B cell (primary cell): ENCODE measurements around the gene KCNH1. TPM values are rescaled to one million over a fixed set of nuclear protein-coding genes. Genes with fewer than 3 reads are reported as not detected.

ENCODE experiments used
- ATAC-seq: fragments of 200-7000 bp; cut with Tn5 transposase; one replicate; pipeline ENCODE4 v1.10.0; 2021; ENCODE audit warnings: low read depth, mild to moderate bottlenecking, moderate number of reproducible peaks, moderate library complexity
- CTCF ChIA-PET: fragments of 350-600 bp; sonication (Branson Sonifier 250); formaldehyde crosslinking; loops from one replicate; lab custom pipeline; 2021; ENCODE audit warnings: antibody characterized with exemption, inconsistent platforms; lab: Charles Lee
- POLR2A ChIA-PET: fragments of 350-600 bp; sonication (Branson Sonifier 250); formaldehyde crosslinking; loops from one replicate; lab custom pipeline; 2021; ENCODE audit warnings: antibody characterized with exemption; lab: Charles Lee
- DNase-seq: peaks from one replicate; pipeline ENCODE4 v3.0.0; 2013
- H2AFZ ChIP-seq: 2 replicates; pipeline ENCODE4 v1.6.1; 2012; ENCODE audit warnings: mild to moderate bottlenecking, low read depth, low read length; ENCODE audit not compliant: insufficient read depth, poor library complexity, severe bottlenecking
- H3K27ac ChIP-seq, 2 donors: 1 replicate in 1 of 2; 2 replicates in 1 of 2; pipeline ENCODE4 v1.5.1; 2012 to 2013; ENCODE audit warnings: low read length in 2 of 2, mild to moderate bottlenecking in 2 of 2, moderate library complexity in 1 of 2
- H3K27me3 ChIP-seq, 4 experiments: fragments of 200-600 bp in 1 of 4; sonication (generic) in 1 of 4; replicated peaks in 1 of 4; 1 replicate in 2 of 4; 2 replicates in 2 of 4; pipeline versions ENCODE4 v1.6.1 to v1.7.0; 2013 to 2016; ENCODE audit warnings: low read length in 3 of 4, mild to moderate bottlenecking in 2 of 4, mixed read lengths in 1 of 4, moderate library complexity in 1 of 4; ENCODE audit not compliant: insufficient read depth in 4 of 4, control insufficient read depth in 3 of 4; ENCODE audit errors: control extremely low read depth in 1 of 4
- H3K36me3 ChIP-seq, 2 experiments: replicated peaks in 1 of 2; 1 replicate in 1 of 2; 2 replicates in 1 of 2; pipeline versions ENCODE4 v1.6.1 to v1.7.1; 2013; ENCODE audit warnings: low read length in 1 of 2; ENCODE audit not compliant: insufficient read depth in 2 of 2, control insufficient read depth in 1 of 2; ENCODE audit errors: control extremely low read depth in 1 of 2, extremely low read depth in 1 of 2
- H3K4me1 ChIP-seq, 2 donors: fragments of 200-600 bp in 1 of 2; sonication (generic) in 1 of 2; 1 replicate in 1 of 2; 2 replicates in 1 of 2; pipeline versions ENCODE4 v1.5.1 to v1.6.1; 2013 to 2017; ENCODE audit warnings: low read length in 2 of 2; ENCODE audit not compliant: control insufficient read depth in 2 of 2, insufficient read depth in 2 of 2
- H3K4me2 ChIP-seq: replicated peaks from 2 replicates; pipeline ENCODE3; 2012; ENCODE audit warnings: mild to moderate bottlenecking, low read depth, low read length; ENCODE audit not compliant: poor library complexity, severe bottlenecking
- H3K4me3 ChIP-seq, 5 experiments: fragments of 200-600 bp in 1 of 5; sonication (generic) in 1 of 5; 1 replicate in 3 of 5; 2 replicates in 2 of 5; pipeline versions ENCODE4 v1.5.1 to v1.7.0; 2011 to 2016; ENCODE audit warnings: low read length in 4 of 5, mild to moderate bottlenecking in 4 of 5, low read depth in 2 of 5, control low read depth in 1 of 5, moderate library complexity in 1 of 5; ENCODE audit not compliant: insufficient read depth in 1 of 5; ENCODE audit errors: control extremely low read depth in 1 of 5, extremely low read depth in 1 of 5
- H3K79me2 ChIP-seq: fragments of 200-600 bp; sonication (generic); one replicate; pipeline ENCODE4 v1.6.0; 2016; ENCODE audit warnings: low read length; ENCODE audit not compliant: control insufficient read depth, insufficient read depth
- H3K9ac ChIP-seq: fragments of 200-600 bp; sonication (generic); 2 replicates; pipeline ENCODE4 v1.6.1; 2017; ENCODE audit warnings: mild to moderate bottlenecking, low read length, moderate library complexity
- H3K9me3 ChIP-seq, 3 donors: one replicate each; pipeline versions ENCODE4 v1.6.1 to v1.7.1; 2013; ENCODE audit warnings: low read length in 2 of 3; ENCODE audit not compliant: control insufficient read depth in 2 of 3, insufficient read depth in 1 of 3; ENCODE audit errors: control extremely low read depth in 1 of 3
- H4K20me1 ChIP-seq: 2 replicates; pipeline ENCODE4 v1.6.0; 2012; ENCODE audit warnings: mild to moderate bottlenecking, low read length; ENCODE audit not compliant: insufficient read depth, control insufficient read depth, poor library complexity, severe bottlenecking
- H3K27ac Mint-ChIP-seq: one replicate; pipeline ENCODE4 v1.8.0; 2021; ENCODE audit warnings: mixed read lengths
- H3K27me3 Mint-ChIP-seq: one replicate; pipeline ENCODE4 v1.8.0; 2021; ENCODE audit warnings: mixed read lengths
- H3K4me1 Mint-ChIP-seq: one replicate; pipeline ENCODE4 v1.8.0; 2021; ENCODE audit warnings: mixed read lengths
- H3K4me3 Mint-ChIP-seq: one replicate; pipeline ENCODE4 v1.8.0; 2021; ENCODE audit warnings: mixed read lengths
- H3K9me3 Mint-ChIP-seq: one replicate; pipeline ENCODE4 v1.8.0; 2022; ENCODE audit warnings: mixed read lengths; ENCODE audit not compliant: insufficient read depth
- EZH2 ChIP-seq: IDR thresholded peaks from 2 replicates; pipeline ENCODE4 v1.6.1; 2012; ENCODE audit warnings: borderline replicate concordance, low read depth, mild to moderate bottlenecking, moderate library complexity, low read length; ENCODE audit not compliant: insufficient read depth, poor library complexity, severe bottlenecking
- WGBS: methylation state at CpG from one replicate; pipeline ENCODE4 v1.1.5; 2013; ENCODE audit warnings: missing lambda C conversion rate; ENCODE audit not compliant: insufficient coverage; 5-methylcytosine and 5-hydroxymethylcytosine counted together
- intact Hi-C: fragments of 100-400 bp; cut with micrococcal nuclease; formaldehyde crosslinking; loops from one replicate; pipeline ENCODE4 v1.10.0; 2022
- polyA plus RNA-seq: library from polyadenylated mRNA; depleted of rRNA; stranded (reverse); fragments of >200 nt; gene quantifications from 2 replicates; pipeline ENCODE4 v1.2.3, GENCODE V29; 2012
- total RNA-seq, 2 donors: library from RNA; stranded (reverse); fragments of 120-200 nt in 1 of 2; gene quantifications; 1 replicate in 1 of 2; 2 replicates in 1 of 2; pipeline versions ENCODE4 v1.2.3 to v1.2.4, GENCODE V29; 2013 to 2022
- TF ChIP-seq, protein P1 (sequence below): fragments of 200-600 bp; IDR thresholded peaks from one replicate; pipeline ENCODE4 v1.8.0; 2022; ENCODE audit warnings: antibody characterized with exemption, mild to moderate bottlenecking

KCNH1 gene
- total and polyA plus RNA-seq, 2 donors (not counting 1 experiment from before 2014, with no cell fraction given) = not detected

DNA sequence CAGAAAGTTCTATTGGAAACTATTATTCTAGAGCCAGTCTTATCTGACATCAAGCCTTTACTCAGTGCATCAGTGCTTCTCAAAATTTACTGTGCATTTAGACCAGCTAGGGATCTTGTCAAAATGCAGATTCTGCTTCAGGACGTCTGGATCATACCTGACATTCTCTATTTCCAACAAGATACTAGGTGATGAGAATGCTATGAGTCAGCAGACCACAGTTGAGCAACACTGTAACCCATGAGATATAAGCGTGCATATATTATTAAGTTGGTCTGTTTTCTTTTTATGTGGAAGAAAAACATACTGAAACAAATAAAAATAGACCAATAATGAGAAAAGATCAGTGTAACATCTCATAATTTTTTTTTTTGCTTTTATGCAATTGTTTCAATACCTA lies 40.4 kb upstream of the KCNH1 start:
- peaks cover 21% of the 10 kb centered on the region for H3K27me3 Mint-ChIP-seq
- intact Hi-C loops = no loop called here
- no peak for DNase-seq
- Histone ChIP-seq H3K9ac (no peak overlapping the region), H3K4me1 (no peaks in the 10 kb centered on the region), H3K79me2 (no peaks in the 10 kb centered on the region), H3K27me3 (no peaks in the 10 kb centered on the region), H2AFZ (no peak overlapping the region), H3K4me2 (no peak overlapping the region), H4K20me1 (no peaks in the 10 kb centered on the region), H3K9me3 (peaks cover 1 to 9% (median 4%) of the 10 kb centered on the region in 3 donors), H3K27ac (no peak overlapping the region), H3K4me3 (no peak overlapping the region), H3K36me3 (no peaks in the 10 kb centered on the region)
- H3K9me3 Mint-ChIP-seq = peaks cover 10% of the 10 kb centered on the region
- no peak overlapping the region for H3K27ac Mint-ChIP-seq
- CTCF ChIA-PET = no interaction called here
- H3K4me1 Mint-ChIP-seq = no peaks in the 10 kb centered on the region
- ATAC-seq = no peak
- H3K4me3 Mint-ChIP-seq = no peak overlapping the region
- TF ChIP-seq EZH2 = no peak
- TF ChIP-seq, protein P1, sequence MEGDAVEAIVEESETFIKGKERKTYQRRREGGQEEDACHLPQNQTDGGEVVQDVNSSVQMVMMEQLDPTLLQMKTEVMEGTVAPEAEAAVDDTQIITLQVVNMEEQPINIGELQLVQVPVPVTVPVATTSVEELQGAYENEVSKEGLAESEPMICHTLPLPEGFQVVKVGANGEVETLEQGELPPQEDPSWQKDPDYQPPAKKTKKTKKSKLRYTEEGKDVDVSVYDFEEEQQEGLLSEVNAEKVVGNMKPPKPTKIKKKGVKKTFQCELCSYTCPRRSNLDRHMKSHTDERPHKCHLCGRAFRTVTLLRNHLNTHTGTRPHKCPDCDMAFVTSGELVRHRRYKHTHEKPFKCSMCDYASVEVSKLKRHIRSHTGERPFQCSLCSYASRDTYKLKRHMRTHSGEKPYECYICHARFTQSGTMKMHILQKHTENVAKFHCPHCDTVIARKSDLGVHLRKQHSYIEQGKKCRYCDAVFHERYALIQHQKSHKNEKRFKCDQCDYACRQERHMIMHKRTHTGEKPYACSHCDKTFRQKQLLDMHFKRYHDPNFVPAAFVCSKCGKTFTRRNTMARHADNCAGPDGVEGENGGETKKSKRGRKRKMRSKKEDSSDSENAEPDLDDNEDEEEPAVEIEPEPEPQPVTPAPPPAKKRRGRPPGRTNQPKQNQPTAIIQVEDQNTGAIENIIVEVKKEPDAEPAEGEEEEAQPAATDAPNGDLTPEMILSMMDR = no peak
- no CpG with 5 or more reads among the region's 2 CpGs for WGBS
- POLR2A ChIA-PET = no interaction called here

DNA sequence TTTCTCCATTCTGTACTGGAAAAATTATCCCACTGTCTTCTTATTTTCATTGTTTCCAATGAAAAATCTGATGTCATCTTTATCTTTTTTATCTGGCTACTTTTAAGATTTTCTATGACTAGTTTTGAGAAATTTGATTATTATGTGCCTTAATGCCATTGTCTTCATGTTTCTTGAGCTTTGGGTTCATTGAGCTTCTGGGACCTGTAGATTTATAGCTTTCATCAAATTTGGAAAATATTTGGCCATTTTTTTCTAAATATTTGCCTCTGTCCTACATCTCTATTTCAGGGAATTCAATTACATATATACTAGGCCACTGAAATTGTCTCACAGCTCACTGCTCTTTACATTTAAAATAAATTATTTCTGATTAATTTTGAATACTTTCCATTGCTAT lies 38.7 kb upstream of the KCNH1 start:
- DNase-seq (no peak), ATAC-seq (no peak)
- no peak overlapping the region for H3K4me2 ChIP-seq
- H3K9ac ChIP-seq = no peak overlapping the region
- H4K20me1 ChIP-seq = no peaks in the 10 kb centered on the region
- no peaks in the 10 kb centered on the region for H3K79me2 ChIP-seq
- H3K4me1 ChIP-seq = no peaks in the 10 kb centered on the region
- intact Hi-C loops = no loop called here
- H3K27ac ChIP-seq = no peak overlapping the region
- Mint-ChIP-seq H3K9me3 (peaks cover 12% of the 10 kb centered on the region), H3K27ac (no peak overlapping the region), H3K4me3 (no peak overlapping the region), H3K4me1 (no peaks in the 10 kb centered on the region), H3K27me3 (peaks cover 16% of the 10 kb centered on the region)
- ChIA-PET POLR2A (no interaction called here), CTCF (no interaction called here)
- H3K4me3 ChIP-seq = no peak overlapping the region
- peaks cover 1 to 17% (median 14%) of the 10 kb centered on the region in 3 donors for H3K9me3 ChIP-seq
- H2AFZ ChIP-seq = no peak overlapping the region
- no peaks in the 10 kb centered on the region for H3K36me3 ChIP-seq
- H3K27me3 ChIP-seq = no peaks in the 10 kb centered on the region
- no peak for TF ChIP-seq EZH2
- TF ChIP-seq, protein P1 = no peak
